ENCODE results near the gene LRRC10B.

LRRC10B gene

GRCh38 chr11:61509043-61510029 is 787 bp downstream of the LRRC10B start:
- DNase-seq (ENCODE audit: low spot score), result peak; percentile 88

DNA sequence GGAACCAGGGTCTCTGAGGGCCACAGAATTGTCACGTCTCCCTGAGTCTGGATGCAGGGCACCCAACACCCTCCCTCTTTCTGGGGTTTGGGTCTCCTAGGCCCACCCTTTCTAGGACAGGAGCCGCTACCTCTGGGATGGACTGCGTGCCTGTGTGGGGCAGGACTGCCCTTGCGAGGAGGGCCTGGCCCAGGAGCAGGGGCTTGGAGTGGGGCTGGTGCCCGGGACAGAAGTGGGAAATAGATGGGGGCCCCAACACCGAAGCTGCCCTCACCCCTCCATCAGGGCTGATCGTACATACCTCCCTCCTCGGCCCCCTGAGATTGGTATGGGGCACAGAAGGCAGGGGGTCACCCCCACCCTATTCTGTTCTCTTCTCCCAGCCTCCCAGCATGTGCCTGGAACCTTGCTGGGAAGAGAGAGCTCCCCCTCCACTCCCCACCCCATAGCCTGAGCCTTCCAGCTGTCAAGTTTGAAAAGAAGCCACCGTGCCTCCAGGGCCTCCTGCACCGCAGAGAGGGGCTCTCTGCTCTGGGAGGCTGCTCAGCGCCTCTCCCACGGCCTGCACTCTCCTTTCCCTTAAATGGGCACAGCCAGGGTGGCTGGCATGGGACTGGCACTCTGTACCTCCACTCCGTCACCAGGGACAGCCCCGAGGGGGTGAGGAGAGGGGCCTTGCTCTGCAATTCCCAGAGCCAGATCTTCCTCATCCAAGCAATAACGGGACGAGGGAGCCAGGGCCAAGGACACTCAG is 1.8 kb downstream of the LRRC10B start:
- no peak for DNase-seq (ENCODE audit: low spot score)

DNA sequence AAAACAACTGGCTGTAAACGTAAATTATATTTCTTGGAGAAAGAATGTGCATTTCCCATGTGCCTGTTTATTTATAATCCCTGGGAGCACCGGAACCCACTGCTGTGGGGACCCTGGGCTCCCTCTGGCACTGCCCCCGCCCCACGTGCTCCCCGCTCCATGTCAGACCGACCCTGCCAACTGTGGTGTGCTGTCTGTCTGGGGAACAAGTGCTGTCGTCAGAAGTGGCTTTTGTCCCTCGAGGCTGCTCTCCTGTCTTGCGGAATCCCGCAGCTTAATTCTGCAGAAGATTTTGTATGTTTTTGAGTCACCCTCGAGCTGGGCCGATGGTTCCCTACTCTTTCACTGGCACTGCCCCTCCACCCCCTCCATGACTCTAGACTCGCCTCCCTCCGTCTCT is 2.4 kb downstream of the LRRC10B start:
- no peak for DNase-seq (ENCODE audit: low spot score)

DNA sequence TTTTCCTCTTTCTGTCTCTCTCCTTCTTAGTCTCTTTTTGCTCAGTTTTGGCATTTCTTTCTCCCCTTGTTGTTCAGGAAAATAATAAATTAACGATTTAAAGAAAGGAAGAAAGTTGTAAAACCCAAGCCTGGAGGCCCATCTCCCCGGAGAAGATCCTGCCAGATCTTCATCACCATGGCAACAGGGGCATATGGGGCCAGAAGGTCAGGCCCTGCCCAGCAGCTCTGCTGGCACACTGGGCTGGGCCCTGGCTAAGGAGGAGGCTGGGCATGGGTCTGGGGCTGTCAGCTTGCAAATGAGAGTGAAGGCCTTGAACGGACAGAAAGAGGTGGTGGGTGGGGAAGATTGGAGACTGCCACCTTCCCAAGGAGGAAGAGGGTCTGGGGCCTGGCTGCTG is 2.8 kb downstream of the LRRC10B start:
- DNase-seq (ENCODE audit: low spot score), result no peak

GRCh38 chr11:61512435-61512834 is 3.9 kb downstream of the LRRC10B start:
- no peak for DNase-seq (ENCODE audit: low spot score)

- peak; percentile 56 for DNase-seq (ENCODE audit: low spot score)
Observed at GRCh38 chr11:61513143-61513765, 4.7 kb downstream of the LRRC10B start.

GRCh38 chr11:61514050-61514917 is 5.7 kb downstream of the LRRC10B start:
- peak; percentile 58 for DNase-seq (ENCODE audit: low spot score)

DNA sequence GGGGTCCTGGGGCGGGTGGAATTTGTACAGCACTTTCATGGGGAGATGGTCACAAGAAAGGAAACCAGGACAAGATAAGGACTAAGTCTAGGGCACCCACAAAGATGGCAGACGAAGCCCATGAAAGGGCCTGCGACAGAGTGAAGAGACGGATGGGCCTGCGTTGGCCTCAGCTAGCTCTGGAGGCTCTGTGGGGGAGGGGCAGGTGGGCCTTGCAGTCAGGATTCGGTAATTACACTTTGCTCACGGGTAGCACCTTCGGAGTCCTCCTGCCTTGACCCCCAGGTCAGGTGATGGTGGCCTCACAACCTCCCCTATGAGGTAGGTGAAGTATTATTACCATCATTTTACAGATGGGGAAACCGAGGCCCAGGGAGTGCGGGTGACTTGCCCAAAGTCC is 7.1 kb downstream of the LRRC10B start:
- no peak for DNase-seq (ENCODE audit: low spot score)

- DNase-seq (ENCODE audit: low spot score), result no peak
Observed at GRCh38 chr11:61516191-61516590, 7.6 kb downstream of the LRRC10B start.

DNA sequence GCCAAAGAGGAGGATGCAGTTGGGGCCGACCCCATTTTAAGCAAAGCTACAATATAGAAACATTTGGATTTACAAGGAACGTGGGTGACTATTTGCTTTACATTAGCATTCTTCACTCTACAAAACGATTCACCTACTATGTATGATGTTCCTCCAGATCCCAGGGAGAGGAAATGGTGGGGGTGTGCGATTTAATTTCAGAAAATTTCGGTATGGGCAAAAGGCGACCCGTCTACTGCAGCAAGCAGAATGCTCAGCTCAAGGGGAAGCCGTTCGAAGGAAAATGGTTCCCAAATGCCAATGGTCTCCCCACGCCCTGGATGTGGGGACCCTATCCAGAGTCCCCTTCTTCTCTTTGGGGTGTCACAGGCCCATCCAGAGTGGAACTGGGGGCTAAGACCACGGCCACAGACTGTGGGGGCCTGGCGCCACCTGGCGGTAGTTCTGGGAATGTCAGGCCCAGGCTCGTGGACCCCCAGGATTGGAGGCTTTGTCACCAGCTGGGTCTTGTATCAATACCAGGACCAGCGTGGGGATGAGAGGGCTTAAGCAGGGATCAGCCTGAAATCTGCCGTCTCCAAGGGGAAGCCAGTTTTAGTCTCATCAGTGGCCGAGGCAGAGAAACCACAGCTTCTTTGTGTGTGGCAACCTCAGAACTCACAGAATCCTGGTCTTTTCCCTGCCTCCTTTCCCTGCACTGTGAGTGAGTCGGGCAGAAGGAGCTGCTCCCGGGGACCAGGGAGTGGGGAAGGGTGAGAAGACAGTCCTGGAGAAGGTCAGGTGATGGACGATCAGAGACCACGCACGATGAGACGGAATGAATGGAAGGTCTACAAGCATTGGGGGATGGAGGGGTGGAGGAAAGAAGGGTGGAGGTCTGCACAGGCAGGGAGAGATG is 8.4 kb downstream of the LRRC10B start:
- peak; percentile 88 for DNase-seq (ENCODE audit: low spot score)

DNA sequence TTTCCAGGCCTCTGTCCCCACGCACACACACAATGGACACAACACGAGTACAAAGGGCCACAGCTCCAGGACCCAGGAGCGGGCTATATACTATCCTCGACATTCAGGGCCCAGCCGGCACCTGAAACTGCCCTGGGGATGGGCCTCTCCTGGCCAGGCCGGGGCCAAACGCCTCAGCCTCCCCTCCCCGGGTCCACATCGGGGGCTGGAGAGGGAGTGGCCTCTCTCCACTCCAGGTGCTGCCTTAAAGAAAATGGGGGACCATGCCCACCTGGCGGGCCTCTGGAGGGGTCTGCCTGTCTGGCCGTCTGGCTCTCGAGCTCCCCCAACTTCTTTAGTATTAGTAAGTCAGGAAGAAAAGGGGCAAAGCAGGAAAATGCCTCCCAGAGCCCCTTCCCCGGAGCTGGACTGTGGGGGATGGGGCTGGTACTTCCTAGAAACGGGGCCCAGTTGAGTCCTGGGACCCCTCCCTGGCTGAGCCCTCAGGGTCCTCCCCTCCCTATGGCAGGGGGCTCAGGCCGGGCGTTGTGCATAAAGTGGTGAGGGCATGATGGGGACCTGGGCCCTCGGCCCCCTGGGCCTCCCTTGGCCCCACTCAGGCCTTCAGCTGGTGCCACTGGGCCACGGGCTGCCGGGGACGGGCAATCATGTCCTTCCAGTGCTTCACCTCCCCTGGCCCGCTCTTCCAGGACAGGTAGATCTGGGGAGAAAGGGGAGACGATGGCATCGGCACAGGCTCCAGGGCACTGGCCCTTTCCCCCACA is 9.7 kb downstream of the LRRC10B start:
- DNase-seq (ENCODE audit: low spot score), result no peak

GRCh38 chr11:61522881-61523280 is 14.3 kb downstream of the LRRC10B start:
- DNase-seq (ENCODE audit: low spot score), result no peak

- DNase-seq (ENCODE audit: low spot score), result no peak
Observed at GRCh38 chr11:61524446-61524845, 15.9 kb downstream of the LRRC10B start.

DNA sequence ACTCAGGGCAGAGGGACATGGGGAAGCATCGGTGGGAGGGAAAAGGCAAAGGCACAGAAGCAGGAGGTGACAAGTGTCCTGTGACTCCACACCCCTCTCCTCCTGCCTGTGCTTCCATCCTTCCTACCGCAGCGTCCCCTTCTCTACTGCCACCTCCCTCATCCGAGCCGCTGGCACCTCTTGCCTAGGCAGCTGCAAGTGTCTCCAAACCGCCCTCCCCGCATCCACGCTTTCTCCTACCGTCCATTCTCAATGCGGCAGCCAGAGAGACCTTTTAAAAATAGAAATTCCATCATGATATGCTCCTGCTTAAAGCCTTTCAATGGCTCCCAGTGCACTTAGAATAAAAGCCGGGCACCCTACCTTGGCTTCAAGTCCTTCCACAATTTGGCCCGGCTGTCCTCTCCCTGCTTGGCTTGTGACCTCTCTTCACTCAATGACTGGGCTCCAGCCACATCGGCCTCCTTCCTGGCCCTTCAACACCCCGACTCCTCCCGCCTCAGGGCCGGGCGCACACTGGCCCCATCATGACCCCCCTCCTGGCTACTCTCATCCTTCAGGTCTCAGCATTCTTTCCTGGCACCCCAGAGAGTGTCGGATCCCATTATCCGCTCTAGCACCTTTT is 16.5 kb downstream of the LRRC10B start:
- no peak for DNase-seq (ENCODE audit: low spot score)

- DNase-seq (ENCODE audit: low spot score), result no peak
Observed at GRCh38 chr11:61526229-61526628, 17.7 kb downstream of the LRRC10B start.

- no peak for DNase-seq (ENCODE audit: low spot score)
Observed at GRCh38 chr11:61526956-61527731, 18.6 kb downstream of the LRRC10B start.

DNA sequence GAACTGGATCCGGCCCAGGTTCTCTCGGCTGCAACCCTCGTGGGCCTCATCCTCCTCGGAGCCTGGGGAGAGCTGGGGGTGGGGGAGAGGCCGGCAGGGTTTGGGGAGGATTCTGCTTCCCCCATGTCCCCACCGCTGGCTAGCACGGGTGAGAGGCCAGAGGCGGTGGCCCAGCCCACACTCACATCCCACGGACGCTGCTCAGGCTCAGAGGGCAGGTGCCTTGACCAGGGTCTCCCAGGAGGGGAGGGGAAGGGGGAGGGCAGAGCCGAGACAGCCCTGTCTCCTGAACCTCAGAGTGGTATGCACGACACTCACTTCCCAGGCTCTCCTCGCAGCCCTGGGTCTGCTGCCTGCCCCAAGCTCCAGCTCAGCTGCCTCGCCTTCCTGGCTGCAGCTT is 19.6 kb downstream of the LRRC10B start:
- no peak for DNase-seq (ENCODE audit: low spot score)

DNA sequence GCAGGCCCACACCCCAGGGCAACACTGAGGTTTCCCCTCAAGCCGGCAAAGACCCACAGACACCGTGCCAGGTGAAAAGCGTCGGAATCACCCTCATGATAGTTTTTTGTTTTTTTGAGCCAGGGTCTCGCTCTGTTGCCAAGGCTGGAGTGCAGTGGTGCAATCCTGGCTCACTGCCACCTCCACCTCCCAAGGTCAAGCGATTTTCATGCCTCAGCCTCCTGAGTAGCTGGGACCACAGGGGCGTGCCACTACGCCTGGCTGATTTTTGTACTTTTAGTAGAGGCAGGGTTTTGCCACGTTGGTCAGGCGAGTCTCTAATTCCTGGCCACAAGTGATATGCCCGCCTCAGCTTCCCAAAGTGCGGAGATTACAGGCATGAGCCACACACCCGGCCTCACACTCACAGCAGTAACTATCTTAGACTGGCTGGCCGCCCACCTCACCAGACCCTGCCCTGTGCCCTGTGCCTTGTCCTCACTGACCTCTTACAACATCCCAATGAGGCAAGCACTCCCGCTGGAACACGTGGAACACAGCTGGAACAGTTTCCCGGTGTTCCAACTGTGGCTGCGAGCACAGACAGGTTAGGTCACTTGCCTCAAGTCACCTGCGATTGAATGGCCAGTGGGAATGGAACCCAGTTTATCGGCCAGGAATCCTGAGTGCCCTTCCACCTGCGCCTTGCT is 21.1 kb downstream of the LRRC10B start:
- no peak for DNase-seq (ENCODE audit: low spot score)

Data from ecto neural progenitor cell (in vitro differentiated cells).